K562 (cell line): ENCODE data around the gene SLC15A1. TPM values are rescaled to one million over a fixed set of nuclear protein-coding genes. Genes with fewer than 3 reads are reported as not detected.

Experiments used
- ATAC-seq: fragments of 200-7000 bp; cut with Tn5 transposase; 3 replicates; pipeline ENCODE4 v1.9.1; 2020; ENCODE audit warnings: moderate library complexity
- BruUV-seq: library from RNA; stranded (reverse); fragments of 400-500 nt; replicated peaks from 2 replicates; lab custom pipeline; 2021; lab: Mats Ljungman, UMichigan
- CTCF ChIA-PET: fragments of 300-600 bp; formaldehyde crosslinking; extraction: SDS; loops from one replicate; lab custom pipeline; 2021; ENCODE audit warnings: low intra/inter-chr PET ratio; lab: Yijun Ruan, JAX
- POLR2A ChIA-PET: fragments of 300-600, 350-650 bp; sonication (Branson Sonifier 250); formaldehyde crosslinking; extraction: SDS; loops from one replicate; lab custom pipeline; 2021; ENCODE audit warnings: antibody characterized with exemption, inconsistent platforms; lab: Yijun Ruan, JAX
- DNase-seq, 4 experiments: peaks; one replicate each; pipeline versions ENCODE4 v3.0.0 to v3.0.0-alpha.2; 2011 to 2018; ENCODE audit warnings: low spot score in 3 of 4, mixed read lengths in 3 of 4; ENCODE audit errors: extremely low read depth in 1 of 4
- FAIRE-seq: peaks from 2 replicates; lab custom pipeline; 2011; peaks lifted over from hg19 to GRCh38; lab: Jason Lieb, UNC
- H2AFZ ChIP-seq: 2 replicates; pipeline ENCODE4 v1.6.0; 2011; ENCODE audit warnings: low read depth, low read length, control low read depth, inconsistent platforms
- H3K27ac ChIP-seq: fragments of 200-600 bp; 3 replicates; pipeline ENCODE4 v1.8.0; 2011; ENCODE audit warnings: low read depth, mild to moderate bottlenecking, control low read depth, inconsistent platforms, low read length, moderate library complexity, mixed read lengths; ENCODE audit errors: extremely low read depth
- H3K27me3 ChIP-seq, 2 experiments: fragments of 300-600 bp in 1 of 2; 2 replicates in 1 of 2; 3 replicates in 1 of 2; pipeline versions ENCODE4 v1.6.0 to v1.8.0; 2011; ENCODE audit warnings: inconsistent platforms in 2 of 2, low read length in 2 of 2, mild to moderate bottlenecking in 1 of 2, mixed read lengths in 1 of 2, moderate library complexity in 1 of 2; ENCODE audit not compliant: control insufficient read depth in 2 of 2, insufficient read depth in 2 of 2
- H3K36me3 ChIP-seq: fragments of 300-600 bp; 3 replicates; pipeline ENCODE4 v1.8.0; 2011; ENCODE audit warnings: mild to moderate bottlenecking, low read length, inconsistent platforms; ENCODE audit not compliant: control insufficient read depth, insufficient read depth
- H3K4me1 ChIP-seq, 2 experiments: fragments of 200-600 bp in 1 of 2; replicated peaks in 1 of 2; 2 replicates in 1 of 2; 3 replicates in 1 of 2; pipeline versions ENCODE4 v1.5.1 to v1.8.0; 2011; ENCODE audit warnings: inconsistent platforms in 2 of 2, low read length in 2 of 2, mild to moderate bottlenecking in 1 of 2, mixed read lengths in 1 of 2, moderate library complexity in 1 of 2; ENCODE audit not compliant: control insufficient read depth in 2 of 2, insufficient read depth in 2 of 2
- H3K4me2 ChIP-seq: 2 replicates; pipeline ENCODE4 v1.6.1; 2011; ENCODE audit warnings: low read length, control low read depth, inconsistent platforms, mixed read lengths; ENCODE audit not compliant: insufficient read depth
- H3K4me3 ChIP-seq: fragments of 200-600 bp; sonication (generic), shearing (Covaris generic); 2 replicates; pipeline ENCODE4 v1.5.1; 2016; ENCODE audit warnings: control low read depth, inconsistent platforms
- H3K79me2 ChIP-seq: fragments of 200-600 bp; 3 replicates; pipeline ENCODE4 v1.8.0; 2011; ENCODE audit warnings: low read length, inconsistent platforms; ENCODE audit not compliant: control insufficient read depth, insufficient read depth
- H3K9ac ChIP-seq, 2 experiments: 2 replicates each; pipeline versions ENCODE4 v1.6.0 to v1.6.1; 2011; ENCODE audit warnings: low read depth in 2 of 2, low read length in 2 of 2, control low read depth in 1 of 2, inconsistent platforms in 1 of 2, mild to moderate bottlenecking in 1 of 2, mixed read lengths in 1 of 2; ENCODE audit not compliant: insufficient read depth in 1 of 2
- H3K9me1 ChIP-seq: one replicate; pipeline ENCODE4 v1.6.0; 2011; ENCODE audit warnings: inconsistent platforms, mild to moderate bottlenecking, low read length, moderate library complexity; ENCODE audit not compliant: control insufficient read depth, insufficient read depth
- H3K9me3 ChIP-seq: replicated peaks from 2 replicates; pipeline ENCODE4 v1.5.1; 2011; ENCODE audit warnings: low read depth, low read length, inconsistent platforms; ENCODE audit not compliant: control insufficient read depth, insufficient read depth
- H4K20me1 ChIP-seq: replicated peaks from 2 replicates; pipeline ENCODE4 v1.6.1; 2011; ENCODE audit warnings: low read length, inconsistent platforms, mixed read lengths; ENCODE audit not compliant: control insufficient read depth, insufficient read depth
- BRCA1 ChIP-seq, 2 experiments: fragments of 450-650 bp in 1 of 2; sonication (generic) in 1 of 2; formaldehyde crosslinking in 1 of 2; IDR thresholded peaks; 2 replicates each; pipeline versions ENCODE4 v1.5.0 to v1.6.1; 2017 to 2020; ENCODE audit warnings: mild to moderate bottlenecking in 1 of 2, missing genetic modification reagents in 1 of 2
- CBX3 ChIP-seq, 2 experiments: IDR thresholded peaks; 1 replicate in 1 of 2; 2 replicates in 1 of 2; pipeline ENCODE4 v1.6.1; 2012; ENCODE audit warnings: inconsistent platforms in 2 of 2, low read length in 2 of 2, borderline replicate concordance in 1 of 2, control low read depth in 1 of 2
- CHD2 ChIP-seq: IDR thresholded peaks from 2 replicates; pipeline ENCODE4 v1.6.1; 2011; ENCODE audit warnings: low read depth, low read length
- CHD4 ChIP-seq: fragments of 200-600 bp; sonication (generic); IDR thresholded peaks from 3 replicates; pipeline ENCODE4 v1.6.1; 2012; ENCODE audit warnings: low read depth, mild to moderate bottlenecking, mixed read lengths, low read length, inconsistent platforms; ENCODE audit not compliant: insufficient read depth, insufficient replicate concordance, poor library complexity, severe bottlenecking
- KLF16 ChIP-seq: IDR thresholded peaks from 2 replicates; pipeline ENCODE4 v1.6.1; 2016; ENCODE audit warnings: antibody characterized with exemption
- MYNN ChIP-seq, 2 experiments: sonication (generic); formaldehyde crosslinking in 1 of 2; IDR thresholded peaks; 2 replicates each; pipeline versions ENCODE4 v1.5.0 to v1.6.1; 2016 to 2020; ENCODE audit warnings: antibody characterized with exemption in 1 of 2, missing genetic modification reagents in 1 of 2
- NONO ChIP-seq, 2 experiments: fragments of 200-400 bp in 1 of 2; fragments of 450-650 bp in 1 of 2; formaldehyde crosslinking in 1 of 2; IDR thresholded peaks; 2 replicates each; pipeline ENCODE4 v1.6.1; 2017; ENCODE audit warnings: low read depth in 2 of 2, mild to moderate bottlenecking in 2 of 2, moderate library complexity in 2 of 2, low read length in 1 of 2
- PCBP2 ChIP-seq: fragments of 200-400 bp; formaldehyde crosslinking; IDR thresholded peaks from 2 replicates; pipeline ENCODE4 v1.6.1; 2018; ENCODE audit warnings: low read length, low read depth, mild to moderate bottlenecking, moderate library complexity; ENCODE audit not compliant: poor library complexity, severe bottlenecking
- PHF21A ChIP-seq: fragments of 450-650 bp; IDR thresholded peaks from 2 replicates; pipeline ENCODE4 v1.6.1; 2017; ENCODE audit warnings: low read depth, borderline replicate concordance
- RBBP5 ChIP-seq: fragments of 200-600 bp; sonication (generic); IDR thresholded peaks from 2 replicates; pipeline ENCODE4 v1.6.1; 2012; ENCODE audit warnings: borderline replicate concordance, mild to moderate bottlenecking, low read length, control low read depth, inconsistent platforms; ENCODE audit not compliant: insufficient read depth, poor library complexity, severe bottlenecking
- TAF15 ChIP-seq: fragments of 200-400 bp; formaldehyde crosslinking; IDR thresholded peaks from 2 replicates; pipeline ENCODE4 v1.6.1; 2017; ENCODE audit warnings: mild to moderate bottlenecking, low read depth, low read length, moderate library complexity
- YY1 ChIP-seq, 3 experiments: IDR thresholded peaks; 2 replicates each; pipeline ENCODE4 v1.6.1; 2011; ENCODE audit warnings: low read length in 2 of 3, mild to moderate bottlenecking in 2 of 3, moderate library complexity in 2 of 3, borderline replicate concordance in 1 of 3, control low read depth in 1 of 3, low read depth in 1 of 3; ENCODE audit not compliant: insufficient read depth in 3 of 3, insufficient replicate concordance in 2 of 3, control insufficient read depth in 1 of 3, insufficient read length in 1 of 3; ENCODE audit errors: extremely low read depth in 1 of 3
- WGBS: fragments of 100-300 bp; shearing (Covaris generic); methylation state at CpG from one replicate; pipeline ENCODE4 v1.1.6; 2016; ENCODE audit warnings: low coverage, mixed read lengths; ENCODE audit not compliant: insufficient coverage; ENCODE audit errors: missing lambda C conversion rate; 5-methylcytosine and 5-hydroxymethylcytosine counted together
- in situ Hi-C: fragments of 300-500 bp; cut with MboI; formaldehyde crosslinking; loops from 4 replicates; pipeline ENCODE4 v1.15.0; 2018; ENCODE audit warnings: inconsistent platforms, mixed read lengths
- intact Hi-C: fragments of 100-400 bp; cut with micrococcal nuclease; formaldehyde crosslinking; loops from 2 replicates; pipeline ENCODE4 v1.14.2; 2022
- polyA plus RNA-seq, 8 experiments: library from polyadenylated mRNA; depleted of rRNA in 4 of 8; stranded (reverse) in 5 of 8; unstranded in 3 of 8; fragments of >200 nt; fragmentation: Nextera tagmentation in 2 of 8; fragmentation: Illumina TruSeq in 1 of 8; extraction: Ambion mirVana in 2 of 8; extraction: Trizol in 1 of 8; gene quantifications; 2 replicates each; pipeline versions ENCODE4 v1.2.1 to v1.2.3, GENCODE V29; 2011 to 2014; ENCODE audit warnings: inconsistent platforms in 1 of 8, missing spikeins in 1 of 8
- total RNA-seq, 7 experiments: library from RNA; depleted of rRNA in 6 of 7; stranded (reverse); fragments of >200 nt in 6 of 7; fragmentation: Illumina TruSeq in 2 of 7; extraction: Trizol in 2 of 7; gene quantifications; 2 replicates each; pipeline versions ENCODE4 v1.2.1 to v1.2.3, GENCODE V29; 2011 to 2021; ENCODE audit warnings: low replicate concordance in 1 of 7
- TF ChIP-seq, protein P1 (sequence below): fragments of 450-650 bp; IDR thresholded peaks from 2 replicates; pipeline ENCODE4 v1.6.1; 2017; ENCODE audit warnings: antibody characterized with exemption
- TF ChIP-seq, protein P2 (sequence below): sonication (generic); formaldehyde crosslinking; IDR thresholded peaks from 2 replicates; pipeline ENCODE4 v1.8.1; 2022; ENCODE audit warnings: missing genetic modification reagents

The SLC15A1 gene
- total and polyA plus RNA-seq, 9 of the 15 experiments (the other 6 are each of a cell fraction or from before 2014, with no cell fraction given): not detected

DNA sequence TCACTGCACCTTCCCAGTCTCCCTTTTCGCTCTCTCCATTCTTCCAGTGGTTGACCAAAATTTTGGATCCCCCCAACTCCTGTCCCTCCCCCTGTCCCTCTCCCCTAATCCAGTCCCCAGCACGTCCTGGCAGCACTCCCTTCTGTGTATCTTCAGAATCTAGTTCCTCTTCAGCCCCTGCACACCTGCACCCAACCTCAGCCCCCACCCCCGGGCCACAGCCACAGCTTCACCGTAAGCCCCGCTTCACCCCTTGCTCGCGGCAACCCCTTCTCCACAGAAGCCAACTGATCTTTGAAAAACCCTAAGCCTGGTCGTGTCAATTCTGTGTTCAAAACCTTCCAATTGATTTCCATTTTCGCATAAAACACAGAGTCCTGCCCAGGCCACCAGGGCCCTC lies 35.5 kb upstream of the SLC15A1 start:
- H3K9me3 ChIP-seq: no peaks in the 10 kb centered on the region

DNA sequence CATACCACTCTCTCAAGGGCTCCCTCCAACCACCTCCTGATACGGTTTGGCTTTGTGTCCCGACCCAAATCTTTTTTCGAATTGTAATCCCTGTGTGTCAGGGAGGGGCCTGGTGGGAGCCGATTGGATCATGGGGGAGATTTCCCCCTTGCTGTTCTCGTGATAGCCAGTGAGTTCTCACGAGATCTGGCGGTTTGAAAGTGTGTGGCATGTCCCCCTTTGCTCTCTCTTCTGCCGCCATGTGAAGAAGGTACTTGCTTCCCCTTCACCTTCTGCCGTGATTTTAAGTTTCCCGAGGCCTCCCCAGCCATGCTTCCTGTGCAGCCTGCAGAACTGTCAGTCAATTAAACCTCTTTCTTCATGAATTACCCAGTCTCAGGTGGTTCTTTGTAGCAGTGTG lies 34.7 kb upstream of the SLC15A1 start:
- CTCF ChIA-PET: no interaction called here
- H3K36me3 ChIP-seq: no peaks in the 10 kb centered on the region
- H3K27ac ChIP-seq: no peak overlapping the region
- H3K9ac ChIP-seq: no peak overlapping the region
- DNase-seq (no peak), FAIRE-seq (no peak), ATAC-seq (peak; percentile 69)
- no peaks in the 10 kb centered on the region for H3K9me3 ChIP-seq
- H3K4me2 ChIP-seq: no peak overlapping the region
- H4K20me1 ChIP-seq: no peaks in the 10 kb centered on the region
- peaks cover 10 to 48% of the 10 kb centered on the region in 2 experiments; a peak in 4 of 5 replicates for H3K27me3 ChIP-seq
- no TSS peak for BruUV-seq
- in situ Hi-C loops: no loop called here
- H3K4me3 ChIP-seq: no peak overlapping the region
- no peaks in the 10 kb centered on the region for H3K4me1 ChIP-seq
- intact Hi-C loops: no loop called here
- H3K79me2 ChIP-seq: no peaks in the 10 kb centered on the region
- H3K9me1 ChIP-seq: no peaks in the 10 kb centered on the region
- POLR2A ChIA-PET: no interaction called here
- under 1% methylated on average over 9 of the region's 10 CpGs for WGBS
- H2AFZ ChIP-seq: peak overlapping the region; percentile 19; the same call in 1 of the 2 replicates
- TF ChIP-seq PCBP2 (no peak), YY1 (IDR thresholded peaks at IDR 0.05; ENCODE audit: borderline replicate concordance in 1 of 3, control insufficient read depth in 1 of 3, extremely low read depth in 1 of 3, insufficient read depth in 3 of 3, insufficient read length in 1 of 3, insufficient replicate concordance in 2 of 3, low read depth in 1 of 3, low read length in 2 of 3) (peak in 1 of 3 experiments; percentile 54), CHD2 (peak; percentile 92), MYNN (IDR thresholded peaks at IDR 0.05) (no peak), MYNN (CRISPR knock-in tag; IDR thresholded peaks at IDR 0.05) (no peak), PHF21A (no peak), RBBP5 (no peak), BRCA1 (IDR thresholded peaks at IDR 0.05) (no peak), BRCA1 (CRISPR knock-in tag; IDR thresholded peaks at IDR 0.05) (no peak)
- TF ChIP-seq, protein P1, sequence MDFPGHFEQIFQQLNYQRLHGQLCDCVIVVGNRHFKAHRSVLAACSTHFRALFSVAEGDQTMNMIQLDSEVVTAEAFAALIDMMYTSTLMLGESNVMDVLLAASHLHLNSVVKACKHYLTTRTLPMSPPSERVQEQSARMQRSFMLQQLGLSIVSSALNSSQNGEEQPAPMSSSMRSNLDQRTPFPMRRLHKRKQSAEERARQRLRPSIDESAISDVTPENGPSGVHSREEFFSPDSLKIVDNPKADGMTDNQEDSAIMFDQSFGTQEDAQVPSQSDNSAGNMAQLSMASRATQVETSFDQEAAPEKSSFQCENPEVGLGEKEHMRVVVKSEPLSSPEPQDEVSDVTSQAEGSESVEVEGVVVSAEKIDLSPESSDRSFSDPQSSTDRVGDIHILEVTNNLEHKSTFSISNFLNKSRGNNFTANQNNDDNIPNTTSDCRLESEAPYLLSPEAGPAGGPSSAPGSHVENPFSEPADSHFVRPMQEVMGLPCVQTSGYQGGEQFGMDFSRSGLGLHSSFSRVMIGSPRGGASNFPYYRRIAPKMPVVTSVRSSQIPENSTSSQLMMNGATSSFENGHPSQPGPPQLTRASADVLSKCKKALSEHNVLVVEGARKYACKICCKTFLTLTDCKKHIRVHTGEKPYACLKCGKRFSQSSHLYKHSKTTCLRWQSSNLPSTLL: no peak

More for the DNA sequence above, 35.5 kb upstream of the SLC15A1 start:
- ChIA-PET POLR2A (no interaction called here), CTCF (no interaction called here)
- H3K4me2 ChIP-seq: no peak overlapping the region
- H3K36me3 ChIP-seq: no peaks in the 10 kb centered on the region
- no TSS peak for BruUV-seq
- H3K9me1 ChIP-seq: no peaks in the 10 kb centered on the region
- H3K9ac ChIP-seq: no peak overlapping the region
- WGBS: 39% methylated on average over 7 of the region's 9 CpGs
- intact Hi-C loops (no loop called here), in situ Hi-C loops (no loop called here)
- no peak overlapping the region for H3K27ac ChIP-seq
- H3K79me2 ChIP-seq: no peaks in the 10 kb centered on the region
- H3K4me3 ChIP-seq: no peak overlapping the region
- no peaks in the 10 kb centered on the region for H4K20me1 ChIP-seq
- peaks cover 10 to 47% of the 10 kb centered on the region in 2 experiments; a peak in 4 of 5 replicates for H3K27me3 ChIP-seq
- DNase-seq (no peak), FAIRE-seq (no peak), ATAC-seq (no peak)
- no peak for TF ChIP-seq KLF16
- no peak for TF ChIP-seq CBX3 (IDR thresholded peaks at IDR 0.05; ENCODE audit: borderline replicate concordance in 1 of 2, low read length in 2 of 2)
- no peak for TF ChIP-seq CHD4
- TF ChIP-seq, protein P2, sequence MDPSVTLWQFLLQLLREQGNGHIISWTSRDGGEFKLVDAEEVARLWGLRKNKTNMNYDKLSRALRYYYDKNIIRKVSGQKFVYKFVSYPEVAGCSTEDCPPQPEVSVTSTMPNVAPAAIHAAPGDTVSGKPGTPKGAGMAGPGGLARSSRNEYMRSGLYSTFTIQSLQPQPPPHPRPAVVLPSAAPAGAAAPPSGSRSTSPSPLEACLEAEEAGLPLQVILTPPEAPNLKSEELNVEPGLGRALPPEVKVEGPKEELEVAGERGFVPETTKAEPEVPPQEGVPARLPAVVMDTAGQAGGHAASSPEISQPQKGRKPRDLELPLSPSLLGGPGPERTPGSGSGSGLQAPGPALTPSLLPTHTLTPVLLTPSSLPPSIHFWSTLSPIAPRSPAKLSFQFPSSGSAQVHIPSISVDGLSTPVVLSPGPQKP (CRISPR knock-in tag): no peak
- no peak for TF ChIP-seq TAF15
- no peak for TF ChIP-seq NONO (IDR thresholded peaks at IDR 0.05; ENCODE audit: low read depth in 2 of 2, low read length in 1 of 2)
- H2AFZ ChIP-seq: no peak overlapping the region
- no peaks in the 10 kb centered on the region for H3K4me1 ChIP-seq
